Measurements from ENCODE around the gene ITPK1.
A peak's percentile ranks its signal among the peaks of the same experiment; 100 is the strongest.
"Not testable (repeated sequence)": the region's sequence is repeated elsewhere in the genome, so short reads cannot be mapped to it uniquely, and the experiment has no call there.

The ITPK1 gene

DNA sequence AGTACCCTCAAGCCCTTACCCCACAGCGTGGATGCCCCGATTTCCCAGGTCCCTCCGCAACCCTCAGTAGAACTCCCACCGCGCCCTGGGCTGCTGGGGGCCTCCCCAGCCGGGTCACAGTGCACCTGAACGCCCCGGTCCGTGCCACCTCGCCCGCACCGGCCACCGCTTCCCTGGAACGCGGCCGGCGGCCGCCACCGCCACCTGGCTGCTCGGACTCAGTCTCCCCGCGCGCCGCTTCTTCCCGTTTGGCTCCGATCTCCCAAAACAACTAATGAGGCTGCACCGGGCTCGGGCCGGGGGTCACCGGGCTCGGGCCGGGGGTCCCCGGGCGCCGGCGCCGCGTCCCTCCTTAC is 1.0 kb downstream of the ITPK1 start:
- DNase-seq (ENCODE audit: low read depth): no peak
- TF ChIP-seq, protein P1, sequence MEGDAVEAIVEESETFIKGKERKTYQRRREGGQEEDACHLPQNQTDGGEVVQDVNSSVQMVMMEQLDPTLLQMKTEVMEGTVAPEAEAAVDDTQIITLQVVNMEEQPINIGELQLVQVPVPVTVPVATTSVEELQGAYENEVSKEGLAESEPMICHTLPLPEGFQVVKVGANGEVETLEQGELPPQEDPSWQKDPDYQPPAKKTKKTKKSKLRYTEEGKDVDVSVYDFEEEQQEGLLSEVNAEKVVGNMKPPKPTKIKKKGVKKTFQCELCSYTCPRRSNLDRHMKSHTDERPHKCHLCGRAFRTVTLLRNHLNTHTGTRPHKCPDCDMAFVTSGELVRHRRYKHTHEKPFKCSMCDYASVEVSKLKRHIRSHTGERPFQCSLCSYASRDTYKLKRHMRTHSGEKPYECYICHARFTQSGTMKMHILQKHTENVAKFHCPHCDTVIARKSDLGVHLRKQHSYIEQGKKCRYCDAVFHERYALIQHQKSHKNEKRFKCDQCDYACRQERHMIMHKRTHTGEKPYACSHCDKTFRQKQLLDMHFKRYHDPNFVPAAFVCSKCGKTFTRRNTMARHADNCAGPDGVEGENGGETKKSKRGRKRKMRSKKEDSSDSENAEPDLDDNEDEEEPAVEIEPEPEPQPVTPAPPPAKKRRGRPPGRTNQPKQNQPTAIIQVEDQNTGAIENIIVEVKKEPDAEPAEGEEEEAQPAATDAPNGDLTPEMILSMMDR (conservative IDR thresholded peaks at IDR 0.05; ENCODE audit: low read length): no peak

GRCh38 chr14:93114068-93114710 is 1.5 kb downstream of the ITPK1 start:
- H3K4me3 ChIP-seq (ENCODE audit: low read length): peak overlapping the region; percentile 71
- DNase-seq (ENCODE audit: low read depth): no peak
- TF ChIP-seq, protein P1 (conservative IDR thresholded peaks at IDR 0.05; ENCODE audit: low read length): no peak

More for the DNA sequence above, 1.0 kb downstream of the ITPK1 start:
- H3K4me3 ChIP-seq (ENCODE audit: low read length): peak overlapping the region; percentile 71

DNA sequence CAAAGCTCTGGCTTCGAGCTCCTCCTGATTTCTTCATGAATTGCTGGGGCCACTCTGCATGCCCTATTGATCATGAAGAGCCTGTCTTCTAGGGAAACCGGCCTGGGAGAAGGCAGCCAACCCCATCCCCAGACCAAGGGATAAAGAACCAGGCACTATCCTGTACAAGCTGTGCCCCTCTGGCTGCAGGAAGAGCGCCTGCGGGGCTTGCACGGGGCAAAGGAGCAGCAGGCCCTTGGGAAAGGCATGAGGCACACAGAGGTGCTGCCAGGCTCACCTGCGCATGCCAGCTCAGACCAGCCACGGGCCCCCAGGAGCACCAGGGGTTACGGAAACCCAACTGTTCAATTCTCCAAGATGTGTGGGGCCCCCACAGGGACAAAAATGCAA is 2.1 kb downstream of the ITPK1 start:
- H3K4me3 ChIP-seq (ENCODE audit: low read length): no peak overlapping the region; the same call in 1 of the 2 replicates
- TF ChIP-seq, protein P1 (conservative IDR thresholded peaks at IDR 0.05; ENCODE audit: low read length): no peak

GRCh38 chr14:93112891-93113677 is 2.6 kb downstream of the ITPK1 start:
- peak; percentile 82 for DNase-seq (ENCODE audit: low read depth)
- TF ChIP-seq, protein P1 (conservative IDR thresholded peaks at IDR 0.05; ENCODE audit: low read length): peak; percentile 74
- peak overlapping the region; percentile 44 for H3K4me3 ChIP-seq (ENCODE audit: low read length)

More for the DNA sequence above, 2.1 kb downstream of the ITPK1 start:
- no peak for DNase-seq (ENCODE audit: low read depth)

GRCh38 chr14:93111541-93111940 is 4.2 kb downstream of the ITPK1 start:
- not testable (repeated sequence) for H3K4me3 ChIP-seq (ENCODE audit: low read length); DNase-seq (ENCODE audit: low read depth)

GRCh38 chr14:93110856-93111419 is 4.8 kb downstream of the ITPK1 start:
- TF ChIP-seq, protein P1 (conservative IDR thresholded peaks at IDR 0.05; ENCODE audit: low read length): no peak
- no peak overlapping the region for H3K4me3 ChIP-seq (ENCODE audit: low read length)
- no peak for DNase-seq (ENCODE audit: low read depth)

- DNase-seq (ENCODE audit: low read depth): no peak
- H3K4me3 ChIP-seq (ENCODE audit: low read length): no peak overlapping the region
- TF ChIP-seq, protein P1 (conservative IDR thresholded peaks at IDR 0.05; ENCODE audit: low read length): no peak
Measured at GRCh38 chr14:93109572-93110481, 5.9 kb downstream of the ITPK1 start.

Measured in AG10803 (cell line).